Limb (tissue), 2 donors: ENCODE data around the gene ERV3-1.
"Not testable (repeated sequence)": the region's sequence is repeated elsewhere in the genome, so short reads cannot be mapped to it uniquely, and the experiment has no call there.

ENCODE experiments used
- DNase-seq, 2 donors: peaks; one replicate each; pipeline ENCODE4 v3.0.0-alpha.2; 2016; ENCODE audit errors: extremely low spot score in 2 of 2

Gene ERV3-1, protein sequence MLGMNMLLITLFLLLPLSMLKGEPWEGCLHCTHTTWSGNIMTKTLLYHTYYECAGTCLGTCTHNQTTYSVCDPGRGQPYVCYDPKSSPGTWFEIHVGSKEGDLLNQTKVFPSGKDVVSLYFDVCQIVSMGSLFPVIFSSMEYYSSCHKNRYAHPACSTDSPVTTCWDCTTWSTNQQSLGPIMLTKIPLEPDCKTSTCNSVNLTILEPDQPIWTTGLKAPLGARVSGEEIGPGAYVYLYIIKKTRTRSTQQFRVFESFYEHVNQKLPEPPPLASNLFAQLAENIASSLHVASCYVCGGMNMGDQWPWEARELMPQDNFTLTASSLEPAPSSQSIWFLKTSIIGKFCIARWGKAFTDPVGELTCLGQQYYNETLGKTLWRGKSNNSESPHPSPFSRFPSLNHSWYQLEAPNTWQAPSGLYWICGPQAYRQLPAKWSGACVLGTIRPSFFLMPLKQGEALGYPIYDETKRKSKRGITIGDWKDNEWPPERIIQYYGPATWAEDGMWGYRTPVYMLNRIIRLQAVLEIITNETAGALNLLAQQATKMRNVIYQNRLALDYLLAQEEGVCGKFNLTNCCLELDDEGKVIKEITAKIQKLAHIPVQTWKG

DNA sequence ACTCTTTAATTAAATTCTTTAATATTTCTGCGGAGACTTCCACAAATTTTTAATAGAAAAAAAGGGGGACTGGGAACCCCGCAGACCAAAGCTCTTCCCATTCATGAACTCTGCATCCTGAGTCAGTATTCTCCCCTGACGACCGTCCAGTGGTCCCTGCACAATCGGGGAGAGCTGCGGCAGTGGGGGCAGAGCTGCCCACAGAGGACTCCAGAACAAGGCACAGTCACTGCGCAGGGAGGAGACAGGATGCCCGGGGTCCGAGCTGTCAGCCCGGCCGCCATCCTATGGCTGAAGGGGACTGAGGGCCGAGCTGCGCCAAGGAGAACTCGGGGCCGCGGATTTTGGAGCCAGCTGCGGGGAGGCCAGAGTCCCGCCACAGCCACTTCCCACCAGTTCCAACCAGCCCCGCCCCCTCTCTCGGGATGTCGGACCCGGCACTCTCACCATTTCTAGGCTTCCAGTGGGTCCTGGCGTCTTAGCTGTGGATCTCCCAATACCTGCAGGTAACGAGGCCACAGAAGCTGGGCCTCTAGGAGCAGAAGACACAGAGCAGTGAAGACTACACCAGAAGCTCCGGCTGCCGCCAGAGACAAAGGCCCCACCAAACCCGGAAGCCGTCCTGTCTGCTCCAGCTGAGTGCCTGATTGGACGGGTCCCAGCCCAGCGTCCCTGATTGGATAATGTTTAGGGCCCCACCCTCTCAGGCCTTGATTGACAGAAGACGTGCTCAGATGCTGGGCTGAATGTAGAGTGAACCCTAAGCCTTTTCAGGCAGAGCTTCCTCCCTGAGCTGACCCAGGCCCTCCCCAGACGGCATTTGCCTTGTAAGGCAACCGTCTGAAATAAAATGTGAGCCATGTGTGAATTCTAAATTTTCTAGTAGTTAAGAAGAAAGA is at the start of gene ERV3-1:
ERV3-1 (minus strand) TSS at position 594 of the 899 bp plus-strand sequence. CDS start 13,661 bp downstream, outside the sequence.
- DNase-seq = peak; percentile 92 to 93

DNA sequence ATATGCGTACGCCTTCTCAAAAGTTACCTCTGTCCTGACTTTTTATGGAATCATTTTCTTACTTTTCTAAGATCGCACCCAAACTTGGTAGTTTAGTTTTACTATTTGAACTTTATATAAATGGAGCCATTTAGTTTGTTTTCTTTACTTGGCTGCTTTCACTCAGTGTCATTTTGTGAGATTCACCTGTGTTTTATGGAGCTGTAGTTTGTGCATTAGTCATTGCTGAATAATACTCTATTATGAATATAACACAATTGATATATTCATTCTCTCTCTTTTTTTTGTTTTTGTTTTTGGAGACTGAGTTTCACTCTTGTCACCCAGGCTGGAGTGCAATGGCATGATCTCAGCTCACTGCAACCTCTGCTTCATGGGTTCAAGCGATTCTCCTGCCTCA is 49.3 kb upstream of the ERV3-1 start:
- DNase-seq = not testable (repeated sequence)

DNA sequence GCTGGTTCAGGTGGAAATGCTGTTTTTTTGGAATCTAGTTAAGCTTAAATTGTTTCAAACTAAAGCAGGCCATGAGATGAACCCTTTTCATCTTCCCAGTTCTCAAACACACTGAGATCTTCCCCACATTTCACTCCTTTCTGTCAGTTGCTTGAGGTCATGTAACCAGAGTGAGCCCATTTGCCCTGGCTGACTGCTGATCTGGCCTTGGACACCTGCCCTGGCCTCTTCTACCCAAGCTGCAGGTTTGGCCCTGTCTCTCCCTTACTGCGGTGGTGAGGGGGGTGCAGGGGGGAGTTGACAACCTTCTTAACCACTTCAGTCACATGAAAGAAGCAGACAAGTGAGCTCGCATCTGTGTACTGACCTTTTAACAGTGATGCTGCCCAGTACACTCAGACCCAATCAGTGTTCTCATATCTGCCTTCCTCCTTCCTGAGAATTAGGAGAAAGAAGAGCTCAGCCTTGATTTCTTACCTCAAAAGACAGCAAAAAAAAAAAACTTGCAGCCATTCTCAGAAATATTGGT is 48.0 kb upstream of the ERV3-1 start:
- not testable (repeated sequence) for DNase-seq

DNA sequence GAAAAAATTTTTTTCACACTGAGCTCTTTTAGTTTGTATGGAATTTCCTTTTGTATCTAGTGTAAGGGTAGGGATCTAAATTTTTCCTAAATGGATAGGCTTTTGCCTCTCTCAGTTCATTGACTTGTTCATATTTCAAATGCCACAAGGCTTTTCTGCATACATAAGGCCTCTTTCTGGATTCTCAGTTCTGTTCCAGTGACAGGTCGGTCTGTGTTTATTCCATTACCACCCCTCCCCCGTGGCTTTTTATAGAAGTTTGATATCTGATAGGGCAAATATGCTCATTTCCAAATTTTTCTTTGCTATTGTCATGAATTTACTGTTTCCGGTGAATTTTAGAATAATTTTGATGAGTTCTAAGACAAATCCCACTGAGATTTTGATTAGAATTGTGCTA is 45.2 kb upstream of the ERV3-1 start:
- not testable (repeated sequence) for DNase-seq

DNA sequence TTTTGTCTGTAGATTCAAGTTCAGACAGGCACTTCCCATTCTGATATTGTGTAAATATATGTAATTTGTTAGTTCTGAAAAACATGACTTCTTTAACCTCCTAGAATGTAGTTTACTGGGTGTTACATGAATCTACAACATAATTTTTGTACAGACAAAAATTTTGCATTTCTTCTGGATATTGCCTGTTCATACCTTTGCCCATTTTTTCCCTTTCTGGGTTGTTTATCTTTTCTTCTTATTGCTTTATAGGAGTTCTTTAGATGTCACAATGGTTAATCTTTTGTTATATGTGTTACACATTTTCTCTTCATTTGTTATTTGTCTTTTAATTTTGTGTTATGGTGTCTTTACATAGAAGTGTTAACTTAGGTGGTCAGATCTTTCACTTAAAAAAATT is 44.7 kb upstream of the ERV3-1 start:
- DNase-seq = not testable (repeated sequence)

DNA sequence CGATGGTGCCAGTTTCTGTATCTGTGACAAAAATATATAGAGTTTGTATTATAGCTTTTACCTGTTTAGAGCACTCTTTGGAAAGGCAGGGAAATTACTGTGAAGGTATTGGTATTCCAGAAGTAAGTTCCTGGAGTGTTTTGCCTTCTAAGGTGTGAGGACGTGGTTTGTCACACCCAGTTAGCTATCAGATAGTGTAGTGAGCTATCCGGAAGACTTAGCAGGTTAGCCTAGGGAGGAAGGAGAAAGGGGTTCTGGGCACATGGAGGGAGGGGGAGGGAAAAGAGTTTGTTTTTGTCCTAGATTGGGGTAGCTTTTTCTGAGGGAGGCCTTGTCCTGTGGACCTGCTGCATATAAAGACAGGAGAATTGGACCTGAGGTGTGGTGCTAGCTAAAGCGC is 39.8 kb upstream of the ERV3-1 start:
- DNase-seq = not testable (repeated sequence)

DNA sequence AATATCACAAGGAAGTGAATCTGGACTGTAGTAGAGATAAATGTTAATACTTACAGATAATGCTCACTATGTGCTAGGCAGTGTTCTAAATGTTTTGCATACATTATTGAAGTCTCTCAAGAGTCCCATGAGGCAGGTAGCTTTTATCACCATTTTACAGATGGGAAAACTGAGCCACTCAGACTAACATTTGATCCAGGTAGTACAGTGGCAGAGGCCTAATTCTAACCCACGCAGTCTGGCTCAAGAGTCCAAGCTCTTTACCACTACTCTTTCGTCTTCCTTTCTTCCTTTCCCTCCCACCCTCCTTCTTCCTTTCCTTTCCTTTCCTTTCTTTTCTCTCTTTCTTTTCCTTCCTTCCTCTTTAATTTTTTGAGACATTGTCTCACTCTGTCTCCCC is 39.1 kb upstream of the ERV3-1 start:
- not testable (repeated sequence) for DNase-seq

DNA sequence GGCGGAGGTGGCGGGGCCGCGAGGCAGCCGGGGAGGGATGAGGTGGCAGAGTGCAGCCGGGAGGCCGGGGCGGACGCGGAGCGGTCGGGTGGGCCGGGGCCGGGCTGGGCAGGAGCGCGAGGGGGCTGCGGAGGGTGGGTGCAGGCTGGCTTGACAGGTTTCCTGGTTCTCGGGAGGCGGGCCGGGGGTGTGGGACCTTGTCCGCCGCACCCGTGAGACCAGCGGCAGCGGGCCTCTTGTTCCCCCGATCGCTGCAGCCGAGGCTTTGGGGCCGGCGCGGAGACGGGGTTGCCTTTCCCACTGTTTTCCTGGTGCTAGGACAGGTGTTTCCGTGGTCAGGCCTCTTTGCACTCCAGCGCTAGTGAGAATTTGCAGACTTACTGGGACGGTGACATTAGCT is 32.3 kb upstream of the ERV3-1 start:
- peak; percentile 18 to 68 for DNase-seq

DNA sequence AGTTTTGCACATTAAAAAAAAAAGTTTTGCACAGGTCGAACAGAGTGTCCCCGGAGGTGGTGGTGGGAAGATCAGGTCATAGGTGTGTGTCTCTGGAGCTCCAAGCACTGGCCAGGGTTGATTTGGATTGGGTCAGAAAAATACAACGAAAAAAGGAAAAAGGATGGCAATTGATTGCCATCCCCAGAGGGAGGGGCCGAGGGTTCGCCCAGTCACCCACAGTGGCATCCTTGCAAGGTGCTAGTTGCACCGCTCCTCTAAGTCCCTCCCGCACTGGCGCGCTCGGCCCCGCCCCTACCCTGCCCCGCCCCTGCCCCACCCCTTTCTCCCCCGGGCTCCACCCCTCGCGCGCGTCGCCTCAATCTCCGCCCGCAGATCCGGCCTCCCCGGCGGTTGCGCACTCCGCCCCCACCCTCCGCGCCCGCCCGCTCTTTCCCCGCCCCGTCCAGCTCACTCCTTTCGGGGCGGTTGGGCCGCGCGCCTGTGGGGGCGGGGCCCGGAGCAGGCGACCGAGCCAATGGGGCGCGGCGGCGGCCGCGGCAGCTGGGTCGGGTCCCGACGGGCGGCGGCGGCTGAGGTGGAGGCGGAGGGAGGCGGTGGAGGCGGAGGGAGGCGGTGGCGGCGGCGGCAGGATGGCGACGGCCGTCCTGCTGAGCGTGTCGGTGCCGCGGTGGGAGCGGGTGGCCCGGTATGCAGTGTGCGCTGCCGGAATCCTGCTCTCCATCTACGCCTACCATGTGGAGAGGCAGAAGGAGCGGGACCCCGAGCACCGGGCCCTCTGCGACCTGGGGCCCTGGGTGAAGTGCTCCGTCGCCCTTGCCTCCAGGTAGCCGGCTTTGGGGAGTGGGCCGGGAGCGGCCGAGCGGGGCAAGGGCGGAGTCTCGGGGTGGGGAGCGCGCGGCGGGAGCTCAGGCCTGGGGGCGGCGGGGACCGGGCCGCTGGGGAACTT is 31.5 kb upstream of the ERV3-1 start:
- peak; percentile 93 to 98 for DNase-seq

DNA sequence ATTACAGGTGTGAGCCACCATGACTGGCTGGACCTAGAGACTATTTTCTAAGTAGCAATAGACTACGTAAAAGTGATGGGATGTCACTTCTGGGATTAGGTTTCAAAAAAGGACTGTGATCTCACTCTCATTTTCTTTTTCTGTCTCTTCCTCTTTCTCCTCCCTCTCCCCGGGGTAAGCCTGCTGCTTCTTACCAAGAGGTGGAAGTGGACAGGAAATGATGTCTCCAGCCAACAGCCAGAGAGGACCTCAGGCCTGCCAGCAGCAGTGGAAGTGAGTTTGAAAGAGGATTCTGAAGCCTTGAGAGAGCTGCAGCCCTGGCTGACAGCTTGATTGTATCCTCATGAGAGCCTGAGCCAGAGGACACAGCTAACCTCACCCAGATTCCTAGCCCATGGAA is 30.0 kb upstream of the ERV3-1 start:
- DNase-seq = not testable (repeated sequence)

DNA sequence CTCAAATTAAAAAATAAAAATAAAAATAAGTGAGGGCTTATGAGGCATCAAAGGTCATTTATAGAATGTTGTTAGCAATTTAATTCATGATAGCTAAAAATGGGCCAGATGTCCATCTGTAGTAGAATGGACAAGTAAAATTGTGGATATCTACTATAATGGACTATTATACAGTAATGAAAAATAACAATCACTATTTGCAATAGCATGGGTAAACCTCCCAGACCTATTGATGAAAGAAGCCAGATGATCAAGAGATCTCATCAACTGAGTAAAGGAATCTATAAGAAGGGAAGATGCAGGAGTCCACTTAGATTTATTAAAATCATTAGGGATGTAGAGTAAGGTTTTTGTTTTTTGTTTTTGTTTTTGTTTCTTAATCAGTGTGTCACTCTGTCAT is 29.0 kb upstream of the ERV3-1 start:
- DNase-seq = not testable (repeated sequence)

DNA sequence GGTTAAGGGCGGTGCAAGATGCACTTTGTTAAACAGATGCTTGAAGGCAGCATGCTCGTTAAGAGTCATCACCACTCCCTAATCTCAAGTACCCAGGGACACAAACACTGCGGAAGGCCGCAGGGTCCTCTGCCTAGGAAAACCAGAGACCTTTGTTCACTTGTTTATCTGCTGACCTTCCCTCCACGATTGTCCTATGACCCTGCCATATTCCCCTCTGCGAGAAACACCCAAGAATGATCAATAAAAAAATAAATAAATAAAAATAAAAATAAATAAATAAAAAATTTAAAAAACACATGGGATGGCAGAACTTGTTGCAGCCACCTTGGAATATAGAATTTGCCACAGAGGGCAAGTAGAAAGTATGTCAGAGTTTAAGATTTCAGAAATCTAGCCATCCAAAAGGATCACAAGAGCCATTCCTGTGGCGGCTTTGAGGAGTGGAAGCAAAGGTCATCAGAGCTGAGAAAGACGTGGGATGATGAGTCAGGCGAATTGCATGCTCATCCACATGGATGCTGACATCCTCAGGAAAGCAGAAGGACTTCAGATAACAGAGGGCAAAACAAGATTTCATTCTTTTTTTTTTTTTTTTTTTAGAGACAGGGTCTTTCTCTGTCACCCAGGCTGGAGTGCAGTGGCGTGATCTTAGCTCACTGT is 27.8 kb upstream of the ERV3-1 start:
- not testable (repeated sequence) for DNase-seq

DNA sequence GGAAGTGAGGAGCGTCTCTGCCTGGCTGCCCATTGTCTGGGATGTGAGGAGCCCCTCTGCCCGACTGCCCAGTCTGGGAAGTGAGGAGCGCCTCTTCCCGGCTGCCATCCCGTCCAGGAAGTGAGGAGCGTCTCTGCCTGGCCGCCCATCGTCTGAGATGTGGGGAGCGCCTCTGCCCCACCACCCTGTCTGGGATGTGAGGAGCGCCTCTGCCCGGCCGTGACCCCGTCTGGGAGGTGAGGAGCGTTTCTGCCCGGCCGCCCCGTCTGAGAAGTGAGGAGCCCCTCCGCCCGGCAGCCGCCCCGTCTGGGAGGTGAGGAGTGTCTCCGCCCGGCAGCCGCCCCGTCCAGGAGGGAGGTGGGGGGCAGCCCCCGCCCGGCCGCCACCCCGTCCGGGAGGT is 26.9 kb upstream of the ERV3-1 start:
- not testable (repeated sequence) for DNase-seq

DNA sequence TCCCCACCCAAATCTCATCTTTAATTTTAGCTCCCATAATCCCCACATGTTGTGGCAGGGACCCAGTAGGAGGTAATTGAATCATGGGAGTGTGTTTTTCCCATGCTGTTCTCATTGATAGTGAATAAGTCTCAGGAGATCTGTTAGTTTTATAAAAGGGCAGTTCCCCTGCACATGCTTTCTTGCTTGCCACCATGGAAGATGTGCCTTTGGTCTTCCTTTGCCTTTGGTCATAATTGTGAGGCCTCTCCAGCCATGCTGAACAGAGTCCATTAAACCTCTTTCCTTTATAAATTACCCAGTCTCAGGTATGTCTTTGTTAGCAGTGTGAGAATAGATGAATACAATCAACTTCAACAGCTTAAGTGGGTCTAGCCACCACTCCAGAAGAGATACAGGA is 18.5 kb upstream of the ERV3-1 start:
- DNase-seq = not testable (repeated sequence)

DNA sequence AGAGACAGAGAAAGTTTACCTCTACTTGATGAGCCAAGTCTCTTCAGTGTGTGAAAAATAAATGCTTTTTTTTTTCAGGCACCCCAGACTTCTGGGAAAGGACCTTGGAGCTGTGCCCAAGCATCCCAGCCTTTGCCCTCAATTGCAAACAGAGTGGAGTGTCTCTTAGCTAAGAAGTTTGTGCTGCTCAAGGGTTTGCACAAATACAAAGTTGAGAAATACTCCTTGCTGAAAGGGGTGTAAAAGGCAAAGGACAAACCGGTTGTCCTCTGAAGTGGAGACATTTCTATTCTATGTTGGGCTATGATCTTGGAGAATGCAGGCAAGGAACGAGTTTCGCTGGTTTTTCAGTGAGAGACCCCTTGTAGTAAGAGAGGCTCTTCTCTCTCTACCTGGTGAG is 14.5 kb upstream of the ERV3-1 start:
- not testable (repeated sequence) for DNase-seq

DNA sequence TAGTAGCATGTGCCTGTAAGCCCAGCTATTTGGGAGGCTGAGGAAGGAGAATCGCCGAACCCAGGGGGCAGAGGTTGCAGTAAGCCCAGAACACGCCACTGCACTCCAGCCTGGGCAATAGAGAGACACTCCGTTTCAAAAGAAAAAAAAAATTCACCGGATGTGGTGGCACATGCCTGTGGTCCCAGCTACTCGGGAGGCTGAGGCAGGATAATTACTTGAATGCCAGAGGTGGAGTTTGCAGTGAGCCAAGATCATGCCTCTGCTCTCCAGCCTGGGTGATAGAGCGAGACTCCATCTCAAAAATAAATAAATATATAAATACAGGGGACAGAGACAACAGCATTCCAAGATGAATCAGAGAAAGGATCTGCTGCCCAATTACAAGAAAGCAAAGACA is 3.4 kb upstream of the ERV3-1 start:
- DNase-seq = not testable (repeated sequence)

DNA sequence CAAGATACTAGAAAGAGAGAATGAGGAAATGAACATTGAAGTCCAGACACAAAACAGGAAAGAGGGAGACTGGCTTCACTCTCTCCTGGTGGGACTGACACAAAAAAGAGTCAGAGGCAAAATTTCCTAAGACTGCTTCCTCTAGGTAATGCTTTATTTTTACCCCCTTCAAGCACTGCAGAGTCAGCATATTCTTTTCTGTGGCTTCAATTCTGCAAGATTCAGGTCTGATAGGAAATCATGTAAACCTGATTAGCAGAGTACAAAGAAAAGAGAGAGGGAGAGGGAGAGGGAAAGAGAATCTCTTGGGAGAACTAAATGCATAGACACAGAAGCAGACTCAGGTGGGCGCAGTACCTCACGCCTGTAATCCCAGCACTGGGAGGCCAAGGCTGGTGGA is 2.9 kb upstream of the ERV3-1 start:
- not testable (repeated sequence) for DNase-seq

DNA sequence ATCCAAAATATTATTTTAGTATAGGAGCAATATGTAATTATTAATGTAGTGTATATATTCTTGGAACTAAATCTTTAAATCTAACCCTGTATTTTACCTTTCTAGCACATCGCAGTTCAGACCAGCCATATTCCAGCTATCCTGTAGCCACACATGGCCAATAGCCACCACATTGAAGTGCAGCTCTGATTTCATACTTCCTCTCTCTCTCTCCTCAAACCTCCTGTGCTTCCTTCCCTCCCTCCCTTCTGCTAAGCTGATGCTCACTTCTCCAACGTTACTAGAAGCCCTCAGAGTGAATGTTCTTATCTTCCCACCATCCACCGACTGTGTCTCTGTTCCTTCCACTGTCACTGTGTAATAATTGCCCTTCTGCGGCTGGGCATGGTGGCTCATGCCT is 549 bp upstream of the ERV3-1 start:
- not testable (repeated sequence) for DNase-seq

DNA sequence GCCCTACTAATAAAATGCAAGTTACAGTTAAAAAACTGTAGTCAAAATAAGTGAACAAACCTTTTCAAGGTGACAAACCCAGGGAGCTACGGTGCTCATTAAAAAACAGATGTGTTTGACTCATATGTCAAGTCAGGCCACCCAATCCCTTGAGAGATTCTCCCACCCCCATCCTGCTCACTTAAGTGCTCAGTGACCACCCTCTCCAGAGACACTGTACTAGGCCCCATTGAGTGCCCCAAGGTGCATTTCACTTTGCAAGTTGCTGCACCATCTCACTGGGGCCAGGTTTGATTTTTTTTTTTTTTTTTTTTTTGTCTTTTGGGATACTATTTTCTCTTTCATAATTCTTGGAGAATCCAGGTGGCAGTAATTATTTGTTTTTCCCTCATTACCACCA is 1.9 kb downstream of the ERV3-1 start:
- no peak for DNase-seq
